ENCODE measurements around the gene NCAPH2.

NCAPH2 gene

DNA sequence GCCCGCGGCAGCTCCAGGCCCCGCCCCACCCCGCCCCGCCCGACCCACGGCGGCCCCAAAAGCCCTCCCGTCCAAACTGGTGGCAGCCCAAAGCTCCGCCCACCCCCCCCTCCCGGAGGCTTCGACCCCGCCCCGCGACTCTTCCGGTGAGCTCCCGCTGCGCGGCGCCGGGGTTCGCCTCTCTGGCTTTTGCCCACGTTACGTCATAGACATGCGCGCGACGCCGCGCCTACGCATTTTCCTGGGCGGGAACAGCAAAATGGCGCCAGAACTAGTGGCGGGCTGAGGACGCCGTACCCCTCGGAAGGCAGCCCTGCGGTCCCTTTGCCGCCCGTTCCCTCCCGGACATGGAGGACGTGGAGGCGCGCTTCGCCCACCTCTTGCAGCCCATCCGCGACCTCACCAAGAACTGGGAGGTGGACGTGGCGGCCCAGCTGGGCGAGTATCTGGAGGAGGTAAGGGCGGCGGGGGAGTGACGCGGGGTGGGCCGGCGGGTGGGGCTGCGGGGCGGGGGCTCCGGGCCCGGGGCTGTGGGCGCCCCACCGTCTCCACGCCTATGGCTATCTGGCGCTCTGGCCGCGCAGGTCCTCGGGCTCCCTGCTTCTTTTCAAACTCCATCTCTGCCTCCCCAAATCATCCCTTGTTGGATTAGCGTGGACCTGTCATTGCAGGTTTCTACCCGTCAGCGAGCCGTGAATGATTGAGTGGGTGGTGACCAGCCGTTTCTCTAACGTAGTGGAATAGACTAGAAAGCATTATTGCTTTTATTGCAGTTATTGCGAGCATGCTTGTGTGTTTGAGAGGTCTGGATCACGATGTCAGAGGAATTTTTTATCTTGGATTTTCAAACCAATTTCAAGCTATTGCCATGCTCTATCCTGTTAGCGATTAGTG lies at the start of gene NCAPH2:
NCAPH2 (plus strand) TSS at position 234 of the 894 bp plus-strand sequence; CDS start at position 348, 114 bp downstream.
- DNase-seq (ENCODE audit: low spot score) = peak; percentile 99

DNA sequence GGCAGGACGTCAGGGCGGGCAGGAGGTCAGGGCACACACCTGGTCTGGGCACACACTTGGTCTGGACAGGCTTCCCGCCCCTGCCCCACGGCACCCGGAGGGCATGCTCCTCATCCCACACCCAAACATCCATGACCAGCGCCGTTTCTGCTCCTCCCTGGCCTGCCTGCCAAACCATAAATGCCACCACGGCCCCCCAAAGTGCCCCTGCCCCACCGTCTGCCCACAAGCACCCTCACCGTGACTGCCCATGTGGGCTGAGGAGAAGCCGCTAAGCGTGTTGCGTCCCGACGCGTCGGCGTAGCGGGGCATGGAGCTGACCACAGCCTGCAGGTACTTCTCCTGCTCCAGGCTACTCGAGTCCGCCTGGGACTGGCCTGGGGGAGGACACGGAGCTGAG lies 49.0 kb upstream of the NCAPH2 start:
- no peak for DNase-seq (ENCODE audit: low spot score)

DNA sequence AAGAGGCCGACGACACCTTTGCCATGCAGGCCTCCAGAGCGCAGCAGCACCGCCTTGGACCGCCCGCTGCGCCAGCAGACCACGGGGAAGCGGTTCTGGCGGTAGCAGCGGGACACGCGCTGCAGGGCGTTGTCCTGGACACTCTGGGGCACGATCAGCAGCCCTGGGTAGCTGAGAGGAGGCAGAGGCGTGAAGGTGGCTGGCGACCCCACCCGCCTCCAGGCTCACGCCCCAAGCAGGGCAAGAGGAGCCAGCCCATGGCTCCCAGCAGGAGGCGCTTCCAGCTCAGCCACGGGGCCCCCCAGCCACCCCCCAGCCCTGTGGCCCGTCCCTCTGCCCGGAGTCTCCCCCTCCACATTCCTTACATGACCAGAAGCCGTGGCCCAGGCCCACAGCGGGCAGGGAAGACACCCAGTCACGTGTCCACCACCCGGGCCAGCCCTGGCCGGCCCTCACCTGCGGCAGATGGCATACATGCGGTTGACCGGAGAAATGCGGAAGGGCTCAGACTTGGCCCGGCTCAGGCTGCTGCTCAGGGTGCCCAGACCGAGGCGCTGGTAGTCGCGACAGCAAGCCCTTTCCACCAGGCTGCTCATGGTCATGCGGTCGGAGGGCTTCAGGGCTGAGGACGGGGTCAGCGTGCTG lies 48.4 kb upstream of the NCAPH2 start:
- no peak for DNase-seq (ENCODE audit: low spot score)

DNA sequence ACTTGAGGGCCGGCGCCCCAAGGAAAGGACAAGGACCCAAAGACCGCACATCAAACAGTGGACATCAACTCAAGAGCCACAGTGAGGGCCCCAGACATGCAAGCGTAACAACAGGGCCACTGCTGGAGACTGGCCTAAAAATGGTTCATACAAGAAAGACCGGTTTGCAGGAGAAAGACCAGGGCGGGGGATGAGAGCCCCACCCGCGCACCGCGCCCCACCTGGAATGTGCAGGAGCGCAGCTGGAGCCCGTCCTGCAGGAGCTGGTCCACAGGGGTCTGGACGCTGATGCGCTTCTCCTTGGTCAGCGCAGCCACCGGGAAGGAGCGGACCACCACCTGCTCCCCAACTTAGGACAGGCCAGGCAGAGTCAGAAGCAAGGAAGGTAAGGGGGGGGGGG lies 47.1 kb upstream of the NCAPH2 start:
- no peak for DNase-seq (ENCODE audit: low spot score)

DNA sequence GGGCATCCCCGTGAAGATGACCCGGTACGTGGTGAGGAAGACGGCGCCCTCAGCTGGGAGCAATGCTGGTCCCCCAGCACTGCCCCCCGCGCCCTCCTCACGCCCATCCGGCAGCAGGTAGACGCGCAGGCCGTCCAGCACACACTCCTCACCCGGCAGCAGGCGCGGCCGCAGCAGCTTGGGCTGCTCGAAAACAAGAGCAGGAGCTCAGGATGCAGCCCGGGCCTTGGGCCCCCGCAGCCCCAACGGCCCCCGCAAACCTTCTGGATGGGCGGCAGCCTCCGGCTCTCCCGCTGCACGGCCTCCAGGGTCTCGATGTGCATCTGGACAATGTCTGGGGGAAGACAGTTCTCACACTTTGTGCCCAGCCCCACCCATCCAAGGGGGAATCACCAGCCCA lies 46.5 kb upstream of the NCAPH2 start:
- DNase-seq (ENCODE audit: low spot score) = no peak

DNA sequence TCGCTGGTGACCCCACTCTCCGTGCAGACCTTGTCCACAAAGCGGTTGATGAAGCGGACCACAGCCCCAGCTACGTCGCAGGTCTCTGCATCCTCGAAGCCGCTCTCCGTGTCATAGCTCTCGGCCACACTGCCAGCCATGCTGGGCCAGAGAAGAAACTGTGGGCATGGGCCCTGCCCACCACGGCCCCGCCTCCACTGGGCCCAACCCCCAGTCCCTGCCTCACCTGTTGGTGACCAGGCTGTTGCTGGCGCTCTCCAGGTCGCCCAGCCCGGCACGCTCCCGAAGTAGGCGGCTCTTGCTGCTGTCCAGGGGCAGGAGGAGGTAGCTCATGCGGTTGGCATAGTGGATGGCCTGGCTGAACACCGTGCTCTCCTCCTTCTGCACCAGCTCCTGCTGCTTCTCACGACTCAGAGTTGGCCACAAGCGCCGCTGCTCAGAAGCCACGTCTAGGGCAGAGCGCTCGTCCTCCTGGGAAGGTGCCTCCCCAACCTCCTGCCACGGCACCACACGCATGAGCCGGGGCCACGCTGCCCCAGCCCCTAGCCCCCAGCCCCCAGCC lies 46.0 kb upstream of the NCAPH2 start:
- no peak for DNase-seq (ENCODE audit: low spot score)

DNA sequence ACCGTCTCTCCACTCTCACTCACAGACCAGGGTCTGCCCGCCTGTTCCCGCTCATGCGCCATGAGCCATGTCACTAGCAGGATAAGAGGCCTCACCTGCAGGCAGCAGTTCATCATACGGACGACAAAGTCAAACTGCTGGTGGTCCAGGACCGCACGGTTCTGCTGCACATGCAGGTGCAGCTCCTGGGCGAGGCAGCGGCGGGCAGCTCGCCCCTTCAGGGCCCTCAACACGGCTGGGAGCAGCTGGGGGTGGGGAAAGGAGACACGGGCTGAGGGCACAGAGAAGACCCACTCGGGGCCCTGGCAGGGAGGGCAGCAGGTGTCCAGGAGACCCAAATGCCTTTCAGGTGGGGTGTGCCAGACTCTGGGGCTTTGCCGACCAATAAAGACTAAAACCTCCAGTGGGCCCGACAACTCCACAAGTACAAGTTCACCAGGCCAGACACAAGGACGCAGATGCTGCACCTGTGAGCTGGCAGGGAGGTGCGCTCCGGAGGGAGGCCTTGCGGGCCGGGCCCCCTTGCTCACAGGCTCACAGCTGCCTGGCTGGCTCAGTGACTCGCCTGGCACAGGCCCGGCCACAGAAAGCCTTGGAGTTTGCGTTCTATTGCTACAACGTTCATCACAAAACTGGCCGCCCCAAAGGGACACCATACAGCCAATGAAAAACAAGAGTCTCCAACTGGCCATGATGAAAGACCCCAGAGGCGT lies 44.7 kb upstream of the NCAPH2 start:
- DNase-seq (ENCODE audit: low spot score) = no peak

- DNase-seq (ENCODE audit: low spot score) = no peak
These were observed 43.6 kb upstream of the NCAPH2 start for GRCh38 chr22:50464451-50464850.

DNA sequence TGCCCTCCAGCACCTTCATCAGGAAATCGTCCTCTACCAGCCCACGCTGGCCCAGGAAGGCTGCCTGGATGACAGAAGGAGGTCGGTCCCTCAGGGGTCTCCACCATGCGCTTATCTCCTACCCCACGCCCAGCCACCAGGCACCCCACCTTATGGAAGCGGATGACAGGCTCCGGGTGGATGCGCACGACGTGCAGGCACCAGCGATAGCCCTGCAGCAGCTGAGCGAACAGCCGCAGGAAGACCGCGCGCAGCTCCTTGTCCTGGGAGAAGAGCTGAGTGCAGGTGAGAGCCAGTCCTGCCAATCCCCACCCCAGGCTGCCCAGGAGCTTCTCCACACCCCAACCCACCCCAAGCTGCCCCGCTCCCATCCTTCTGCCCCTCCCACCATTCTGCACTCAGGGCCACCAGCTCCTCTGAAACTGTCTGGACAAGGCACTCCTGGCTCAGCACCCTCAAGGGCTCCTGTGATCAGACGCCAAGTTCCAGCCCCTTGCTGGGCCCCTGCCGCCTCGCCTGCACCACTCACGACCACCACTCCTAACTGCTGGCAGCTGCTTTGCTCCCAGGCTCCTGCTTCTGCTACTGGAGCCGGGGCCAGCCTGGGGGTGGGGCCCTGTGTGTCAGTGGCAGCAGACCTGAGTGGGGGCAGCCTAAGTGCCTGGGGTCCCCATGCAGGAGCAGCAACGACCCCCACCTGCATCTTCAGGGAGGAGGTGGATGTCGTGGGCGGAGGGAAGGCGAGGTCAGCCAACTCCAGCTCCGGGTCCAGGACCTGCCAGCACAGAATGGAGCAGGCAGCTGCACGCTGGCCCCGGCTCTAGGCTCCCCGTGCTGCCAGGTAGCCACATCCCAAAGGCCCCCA lies 42.7 kb upstream of the NCAPH2 start:
- no peak for DNase-seq (ENCODE audit: low spot score)

DNA sequence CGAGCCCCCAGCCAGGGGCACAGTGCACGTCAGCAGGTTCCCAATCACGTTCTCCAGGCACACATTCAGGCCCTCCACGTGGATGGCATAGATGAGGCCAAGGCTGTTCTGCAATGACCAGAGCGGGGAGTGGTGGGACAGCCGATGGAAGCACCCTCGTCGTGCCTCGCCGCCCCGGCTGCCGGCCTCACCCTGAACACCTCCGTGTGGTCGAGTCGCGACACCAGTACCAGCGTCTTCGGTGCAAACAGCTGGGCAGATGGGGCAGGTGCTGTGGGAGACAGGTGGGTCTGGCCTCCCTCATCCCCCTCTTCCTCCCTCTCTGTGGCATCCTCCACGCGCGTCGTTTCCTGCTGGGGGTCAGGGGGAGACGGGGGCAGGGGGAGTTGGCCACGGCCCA lies 40.7 kb upstream of the NCAPH2 start:
- no peak for DNase-seq (ENCODE audit: low spot score)

- DNase-seq (ENCODE audit: low spot score) = no peak
These were observed 40.1 kb upstream of the NCAPH2 start for GRCh38 chr22:50467773-50468440.

DNA sequence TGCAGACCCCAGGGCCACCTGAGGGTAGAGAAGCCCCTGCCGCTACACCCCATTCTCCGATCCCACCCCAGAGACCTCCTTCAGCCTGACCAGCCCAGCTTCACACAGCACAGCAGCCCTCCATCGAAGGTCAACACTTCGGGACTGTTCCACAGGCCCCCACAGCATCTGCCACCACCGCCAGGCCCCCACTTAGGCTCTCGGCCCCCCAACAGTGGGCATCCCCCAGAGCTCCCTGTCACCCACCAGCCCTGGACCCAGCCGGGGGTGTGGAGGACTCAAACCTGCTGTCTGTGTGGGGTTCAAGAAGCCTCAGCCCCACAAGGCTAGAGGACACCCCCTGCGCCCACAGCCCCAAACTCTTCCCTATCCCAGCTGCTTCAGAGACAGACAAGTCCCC lies 39.4 kb upstream of the NCAPH2 start:
- no peak for DNase-seq (ENCODE audit: low spot score)

DNA sequence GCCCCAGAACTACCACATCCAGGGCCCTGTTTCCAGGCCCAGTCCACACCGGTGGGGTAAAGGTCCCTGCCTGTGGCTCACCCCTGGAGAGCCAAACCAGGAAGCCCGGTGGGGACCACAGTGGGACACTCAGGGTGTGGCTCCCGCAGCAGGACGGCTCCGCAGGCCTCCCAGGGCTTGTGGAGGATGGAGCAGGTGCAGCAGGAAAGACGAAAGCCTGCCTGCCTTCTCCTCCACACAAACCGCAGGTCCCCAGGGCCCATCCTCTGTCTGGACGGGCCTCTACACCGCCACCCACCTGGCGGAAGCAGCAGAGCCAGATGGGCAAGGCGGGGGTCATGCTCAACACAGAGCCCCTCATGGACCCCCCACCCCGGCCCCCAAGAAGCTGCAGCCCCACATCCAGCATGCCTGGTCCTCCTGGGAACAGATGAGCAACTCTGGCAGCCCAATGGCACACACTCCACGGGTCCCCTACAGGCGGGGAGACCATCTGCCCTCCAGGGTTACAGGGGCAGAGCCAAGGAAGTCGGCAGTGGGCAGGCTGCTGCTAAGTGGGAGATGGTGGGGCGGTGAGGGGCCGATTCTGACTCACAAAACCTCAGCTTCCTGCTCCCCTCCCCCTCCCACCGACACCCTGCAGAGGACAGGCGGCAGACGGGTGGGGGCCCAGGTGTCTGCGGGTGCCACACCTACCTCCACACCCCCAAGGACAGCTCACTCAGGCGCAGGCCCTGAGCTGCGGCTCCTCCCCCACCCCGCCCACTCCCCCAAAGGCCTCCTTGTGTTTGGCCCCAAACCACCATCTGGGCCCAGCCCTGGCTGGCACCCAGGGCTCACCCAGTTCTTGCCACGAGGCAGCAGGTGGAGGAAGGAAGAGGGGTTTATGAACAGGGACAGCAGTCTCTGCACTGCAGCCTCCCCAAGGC lies 38.4 kb upstream of the NCAPH2 start:
- no peak for DNase-seq (ENCODE audit: low spot score)

- DNase-seq (ENCODE audit: low spot score) = no peak
These were observed 37.5 kb upstream of the NCAPH2 start for GRCh38 chr22:50470491-50470890.

- DNase-seq (ENCODE audit: low spot score) = no peak
These were observed 36.7 kb upstream of the NCAPH2 start for GRCh38 chr22:50471197-50471847.

DNA sequence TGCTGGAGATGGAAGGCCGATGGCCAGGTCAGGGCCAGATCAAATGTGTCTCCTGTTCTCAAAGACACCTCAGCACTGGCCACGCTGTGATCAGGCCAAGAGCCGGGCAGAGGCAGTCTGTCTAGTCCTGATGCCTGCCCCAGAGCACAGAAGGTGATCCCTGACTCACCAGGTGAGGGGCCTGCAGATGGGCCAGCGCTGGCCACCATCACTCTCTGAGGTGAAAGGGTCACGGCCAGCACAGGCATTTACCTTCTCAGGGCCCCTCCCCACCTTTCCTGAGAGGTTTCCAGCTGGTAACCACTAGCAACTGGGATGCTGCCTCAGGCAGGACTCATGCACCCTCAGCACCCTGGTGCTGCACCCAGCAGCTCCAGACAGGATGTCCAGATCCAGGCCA lies 36.1 kb upstream of the NCAPH2 start:
- no peak for DNase-seq (ENCODE audit: low spot score)

DNA sequence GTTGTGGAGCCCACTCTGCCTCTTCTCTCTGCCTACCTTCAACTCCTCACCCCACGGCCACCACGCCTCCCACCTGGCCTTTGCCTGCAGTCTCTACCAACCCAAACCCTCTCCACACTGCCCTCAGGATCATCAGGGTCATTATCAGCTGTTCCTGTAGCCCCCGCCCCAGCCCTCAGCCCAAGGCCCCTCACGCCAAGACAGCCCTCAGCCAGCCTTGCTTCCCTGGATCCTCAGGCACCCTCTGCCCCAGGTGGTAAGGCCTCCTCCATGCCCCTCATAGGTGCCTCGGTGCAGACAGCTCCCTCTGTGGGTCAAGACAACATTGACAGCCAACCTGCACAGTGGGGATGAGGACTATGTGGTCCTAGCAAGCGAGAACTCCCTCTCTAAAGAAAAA lies 34.9 kb upstream of the NCAPH2 start:
- DNase-seq (ENCODE audit: low spot score) = peak; percentile 96

DNA sequence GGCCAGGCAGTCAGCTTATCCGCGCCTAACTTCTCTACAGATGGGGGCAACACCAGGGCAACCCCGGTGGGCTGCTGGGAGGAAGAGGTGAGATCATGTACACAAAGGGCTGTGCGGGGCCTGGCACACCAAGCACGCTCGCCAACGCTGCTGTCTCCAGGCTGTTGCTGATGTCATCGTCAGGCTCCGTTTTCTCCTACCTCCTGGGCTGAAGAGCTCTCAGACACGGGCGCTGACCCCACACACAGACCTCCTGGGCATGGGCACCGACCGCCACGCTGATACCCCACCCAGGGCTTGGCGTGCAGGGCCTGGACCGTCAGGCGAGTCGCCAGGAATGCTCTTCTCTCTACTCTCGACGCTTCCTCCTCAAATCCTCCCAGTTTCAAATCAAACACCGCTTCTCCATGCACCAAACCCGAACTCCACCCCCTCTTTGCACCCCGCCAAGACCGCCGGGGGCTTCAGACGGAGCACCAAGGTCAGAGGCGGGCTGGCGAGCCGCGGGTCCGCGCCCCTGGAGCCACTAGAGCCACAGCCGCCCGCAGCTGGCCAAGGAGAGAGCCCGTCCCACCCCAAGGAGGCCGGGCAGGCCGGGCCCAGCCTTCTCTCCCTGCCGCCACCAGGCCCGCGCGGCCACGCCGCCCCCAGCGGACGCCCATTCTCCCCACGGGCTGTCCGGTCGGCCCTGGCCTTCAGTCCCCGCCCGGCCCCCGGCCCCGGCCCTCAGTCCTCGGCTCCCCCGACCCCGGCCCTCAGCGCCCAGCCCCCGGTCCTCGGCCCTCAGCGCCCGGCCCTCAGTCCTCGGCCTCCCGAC lies 34.0 kb upstream of the NCAPH2 start:
- no peak for DNase-seq (ENCODE audit: low spot score)

All from HuH-7 (cell line).